ENCODE data around the gene HNRNPK. TPM values are rescaled to one million over a fixed set of nuclear protein-coding genes. Genes with fewer than 3 reads are reported as not detected.
A peak's percentile ranks its signal among the peaks of the same experiment; 100 is the strongest.
"Not testable (repeated sequence)": the region's sequence is repeated elsewhere in the genome, so short reads cannot be mapped to it uniquely, and the experiment has no call there.

The HNRNPK gene
- total RNA-seq, 4 donors from 2014 or later: 282 to 404 (median 349) TPM

DNA sequence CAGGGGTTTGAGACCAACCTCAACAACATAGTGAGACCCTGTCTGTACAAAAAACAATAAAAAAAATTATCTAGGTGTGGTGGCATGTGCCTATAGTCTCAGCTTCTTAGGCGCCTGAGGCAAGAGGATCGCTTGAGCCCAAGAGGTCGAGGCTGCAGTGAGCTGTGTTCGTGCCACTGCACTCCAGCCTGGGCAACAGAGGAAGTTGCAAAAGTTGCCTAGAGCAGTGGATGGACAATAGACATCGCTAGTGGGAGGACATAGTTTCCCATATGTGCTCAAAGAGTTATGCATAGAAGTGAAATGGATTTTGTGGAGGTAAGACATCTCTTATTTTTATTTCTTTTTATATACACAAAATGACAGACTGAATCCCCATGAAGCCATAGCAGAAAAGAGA lies 19.0 kb downstream of the HNRNPK start:
- no peak for DNase-seq (ENCODE audit: low spot score in 2 of 2)
- H3K9me3 ChIP-seq: no peaks in the 10 kb centered on the region
- H3K27me3 ChIP-seq: no peaks in the 10 kb centered on the region
- no peak overlapping the region for H3K4me3 ChIP-seq
- peaks cover 0 to 4% (median 0%) of the 10 kb centered on the region in 3 donors for H3K36me3 ChIP-seq
- H3K4me1 ChIP-seq: peaks cover 0 to 11% (median 3%) of the 10 kb centered on the region in 4 donors
- WGBS, 2 donors: 79 to 86% methylated on average over 5 of the region's 5 CpGs
- TF ChIP-seq EP300 (IDR thresholded peaks at IDR 0.05): no peak
- no peak for TF ChIP-seq POLR2A (IDR thresholded peaks at IDR 0.05)
- TF ChIP-seq, protein P1, sequence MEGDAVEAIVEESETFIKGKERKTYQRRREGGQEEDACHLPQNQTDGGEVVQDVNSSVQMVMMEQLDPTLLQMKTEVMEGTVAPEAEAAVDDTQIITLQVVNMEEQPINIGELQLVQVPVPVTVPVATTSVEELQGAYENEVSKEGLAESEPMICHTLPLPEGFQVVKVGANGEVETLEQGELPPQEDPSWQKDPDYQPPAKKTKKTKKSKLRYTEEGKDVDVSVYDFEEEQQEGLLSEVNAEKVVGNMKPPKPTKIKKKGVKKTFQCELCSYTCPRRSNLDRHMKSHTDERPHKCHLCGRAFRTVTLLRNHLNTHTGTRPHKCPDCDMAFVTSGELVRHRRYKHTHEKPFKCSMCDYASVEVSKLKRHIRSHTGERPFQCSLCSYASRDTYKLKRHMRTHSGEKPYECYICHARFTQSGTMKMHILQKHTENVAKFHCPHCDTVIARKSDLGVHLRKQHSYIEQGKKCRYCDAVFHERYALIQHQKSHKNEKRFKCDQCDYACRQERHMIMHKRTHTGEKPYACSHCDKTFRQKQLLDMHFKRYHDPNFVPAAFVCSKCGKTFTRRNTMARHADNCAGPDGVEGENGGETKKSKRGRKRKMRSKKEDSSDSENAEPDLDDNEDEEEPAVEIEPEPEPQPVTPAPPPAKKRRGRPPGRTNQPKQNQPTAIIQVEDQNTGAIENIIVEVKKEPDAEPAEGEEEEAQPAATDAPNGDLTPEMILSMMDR (IDR thresholded peaks at IDR 0.05): no peak
- H3K27ac ChIP-seq: no peak overlapping the region

DNA sequence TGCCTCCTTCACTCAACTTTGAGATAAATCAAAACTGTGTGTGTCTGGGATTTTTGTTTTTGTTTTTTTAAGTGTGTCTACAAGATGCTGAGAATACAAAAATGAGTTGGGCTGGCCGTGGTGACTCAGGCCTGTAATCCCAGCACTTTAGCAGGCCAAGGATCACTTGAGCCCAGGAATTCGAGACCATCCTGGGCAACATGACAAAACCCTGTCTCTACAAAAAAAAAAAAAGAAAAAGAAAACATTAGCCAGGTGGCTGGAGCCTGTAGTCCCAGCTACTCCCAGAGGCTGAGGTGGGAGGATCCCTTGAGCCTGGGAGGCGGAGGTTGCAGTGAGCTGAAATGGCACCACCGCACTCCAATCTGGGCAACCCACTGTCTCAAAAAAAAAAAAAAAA lies 21.0 kb downstream of the HNRNPK start:
- no peaks in the 10 kb centered on the region for H3K9me3 ChIP-seq
- no peak for DNase-seq (ENCODE audit: low spot score in 2 of 2)
- peaks cover 0 to 6% (median 0%) of the 10 kb centered on the region in 3 donors for H3K36me3 ChIP-seq
- TF ChIP-seq EP300 (IDR thresholded peaks at IDR 0.05) (no peak), POLR2A (IDR thresholded peaks at IDR 0.05) (no peak)
- TF ChIP-seq, protein P1 (IDR thresholded peaks at IDR 0.05): no peak
- H3K4me1 ChIP-seq: peaks cover 0 to 18% (median 11%) of the 10 kb centered on the region in 4 donors
- WGBS, 2 donors: 59% methylated on average over 4 of the region's 4 CpGs
- no peak overlapping the region for H3K27ac ChIP-seq
- no peaks in the 10 kb centered on the region for H3K27me3 ChIP-seq
- no peak overlapping the region for H3K4me3 ChIP-seq

DNA sequence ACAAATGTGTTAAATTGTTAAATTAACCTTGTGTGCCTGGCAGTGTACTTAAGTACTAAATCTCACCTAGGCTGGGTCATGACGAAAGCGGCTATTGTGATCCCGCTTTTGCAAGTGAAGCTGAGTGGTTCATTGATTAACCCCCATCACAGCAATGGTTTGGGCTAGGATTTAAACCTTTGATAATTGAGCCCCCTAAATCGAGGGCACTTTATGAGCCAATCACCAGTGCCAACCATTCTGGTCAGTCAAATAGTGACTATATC lies 22.8 kb downstream of the HNRNPK start:
- Histone ChIP-seq H3K4me1 (peaks cover 0 to 18% (median 11%) of the 10 kb centered on the region in 4 donors), H3K27ac (peak overlapping the region; percentile 70 to 93 (median 90)), H3K36me3 (peaks cover 0 to 23% (median 0%) of the 10 kb centered on the region in 3 donors), H3K27me3 (no peaks in the 10 kb centered on the region), H3K9me3 (no peaks in the 10 kb centered on the region), H3K4me3 (peak overlapping the region; percentile 67 to 84 (median 73))
- TF ChIP-seq, protein P1 (IDR thresholded peaks at IDR 0.05): no peak
- TF ChIP-seq EP300 (IDR thresholded peaks at IDR 0.05): no peak
- TF ChIP-seq POLR2A (IDR thresholded peaks at IDR 0.05): no peak
- no peak for DNase-seq (ENCODE audit: low spot score in 2 of 2)
- WGBS, 2 donors: 49 to 57% methylated on average over 4 of the region's 4 CpGs

DNA sequence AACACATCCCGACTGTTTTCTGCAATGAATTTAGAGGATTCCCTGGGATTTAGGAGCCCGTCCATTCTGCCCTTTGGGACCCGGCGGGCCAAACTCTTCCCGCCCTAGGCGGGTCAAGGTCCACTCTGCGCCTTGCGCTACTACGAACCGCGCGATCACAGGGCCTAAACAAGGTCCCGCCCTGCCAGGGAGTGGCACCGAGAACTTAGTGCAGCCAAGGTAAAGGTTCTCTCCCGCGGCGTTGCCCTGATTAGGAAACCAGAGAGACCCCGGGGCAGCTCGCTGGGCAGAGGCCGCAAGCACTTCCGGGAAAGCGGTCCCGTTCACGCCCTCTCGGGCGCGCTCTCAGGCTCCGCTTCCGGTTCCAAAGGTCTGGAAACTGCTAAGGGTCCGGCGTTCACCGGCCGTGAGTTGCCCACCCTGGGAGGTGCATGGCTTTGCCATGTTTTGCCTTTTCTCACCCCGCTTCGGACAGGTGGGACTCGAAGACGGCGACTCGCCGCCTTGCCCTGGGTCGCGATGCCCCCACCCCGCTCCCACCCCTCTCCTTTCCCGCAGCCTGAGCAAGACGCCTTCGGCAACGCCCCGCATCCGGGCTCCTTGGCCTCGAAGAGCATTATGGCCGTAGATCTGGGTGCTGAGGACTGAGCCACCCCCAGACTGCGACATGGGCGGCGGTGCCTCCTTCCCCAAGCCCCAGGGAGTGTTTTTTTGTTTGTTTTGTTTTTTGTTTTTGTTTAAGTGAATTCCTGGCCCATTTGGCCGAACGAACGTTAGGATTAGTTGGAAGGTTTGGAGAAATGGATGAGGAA lies 23.4 kb downstream of the HNRNPK start:
- H3K36me3 ChIP-seq: peaks cover 0 to 28% (median 0%) of the 10 kb centered on the region in 3 donors
- DNase-seq (ENCODE audit: low spot score in 2 of 2): peak; percentile 51 to 57
- H3K27ac ChIP-seq: peak overlapping the region; percentile 70 to 93 (median 90)
- WGBS, 2 donors: 1 to 5% methylated on average over 40 to 51 of the region's 57 CpGs
- TF ChIP-seq, protein P1 (IDR thresholded peaks at IDR 0.05): no peak
- TF ChIP-seq POLR2A (IDR thresholded peaks at IDR 0.05) (no peak), EP300 (IDR thresholded peaks at IDR 0.05) (peak in 1 of 2 donors; percentile 67)
- H3K4me1 ChIP-seq: peaks cover 0 to 18% (median 11%) of the 10 kb centered on the region in 4 donors
- H3K4me3 ChIP-seq: peak overlapping the region; percentile 67 to 84 (median 73)
- H3K27me3 ChIP-seq: no peaks in the 10 kb centered on the region
- H3K9me3 ChIP-seq: no peaks in the 10 kb centered on the region

DNA sequence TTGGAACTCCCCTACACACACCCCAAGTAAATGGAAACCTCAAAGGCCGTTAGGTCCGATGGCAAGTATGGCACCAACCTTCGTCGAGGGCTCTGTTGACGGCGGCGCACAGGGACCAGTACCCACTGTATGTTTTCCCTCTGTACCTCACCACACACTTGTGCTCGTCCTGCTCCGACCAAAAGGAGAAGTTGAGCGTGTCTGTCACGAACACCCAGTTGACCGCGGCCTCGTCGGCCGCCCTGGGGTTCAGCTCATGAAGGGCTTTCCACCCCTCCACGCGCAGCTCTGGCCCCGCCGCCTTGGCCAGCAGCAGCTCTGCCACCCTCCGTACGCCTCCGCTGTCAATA lies 24.0 kb downstream of the HNRNPK start:
- H3K9me3 ChIP-seq: no peaks in the 10 kb centered on the region
- no peaks in the 10 kb centered on the region for H3K27me3 ChIP-seq
- peak in 1 of 2 donors; percentile 23 for DNase-seq (ENCODE audit: low spot score in 2 of 2)
- H3K27ac ChIP-seq: peak overlapping the region; percentile 70 to 93 (median 90)
- peaks cover 0 to 34% (median 0%) of the 10 kb centered on the region in 3 donors for H3K36me3 ChIP-seq
- TF ChIP-seq EP300 (IDR thresholded peaks at IDR 0.05) (no peak), POLR2A (IDR thresholded peaks at IDR 0.05) (no peak)
- TF ChIP-seq, protein P1 (IDR thresholded peaks at IDR 0.05): no peak
- peak overlapping the region; percentile 67 to 84 (median 73) for H3K4me3 ChIP-seq
- peaks cover 0 to 18% (median 11%) of the 10 kb centered on the region in 4 donors for H3K4me1 ChIP-seq
- WGBS, 2 donors: 11 to 14% methylated on average over 20 to 23 of the region's 23 CpGs

DNA sequence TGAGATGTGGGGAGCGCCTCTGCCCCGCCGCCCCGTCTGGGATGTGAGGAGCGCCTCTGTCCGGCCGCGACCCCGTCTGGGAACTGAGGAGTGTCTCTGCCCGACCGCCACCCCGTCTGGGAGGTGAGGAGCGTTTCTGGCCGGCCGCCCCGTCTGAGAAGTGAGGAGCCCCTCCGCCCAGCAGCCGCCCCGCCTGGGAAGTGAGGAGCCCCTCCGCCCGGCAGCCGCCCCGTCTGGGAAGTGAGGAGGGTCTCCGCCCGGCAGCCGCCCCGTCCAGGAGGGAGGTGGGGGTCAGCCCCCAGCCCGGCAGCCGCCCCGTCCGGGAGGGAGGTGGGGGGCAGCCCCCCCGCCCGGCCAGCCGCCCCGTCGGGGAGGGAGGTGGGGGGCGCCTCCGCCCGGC lies 31.9 kb downstream of the HNRNPK start:
- H3K36me3 ChIP-seq: peaks cover 0 to 82% (median under 1%) of the 10 kb centered on the region in 3 donors
- 94 to 97% methylated on average over 14 to 23 of the region's 39 CpGs for WGBS, 2 donors
- H3K4me3 ChIP-seq: not testable (repeated sequence)

More for the DNA sequence above, 31.9 kb downstream of the HNRNPK start:
- DNase-seq (ENCODE audit: low spot score in 2 of 2); H3K4me1 ChIP-seq; H3K27me3 ChIP-seq; H3K27ac ChIP-seq; H3K9me3 ChIP-seq: not testable (repeated sequence)

All from tibial nerve (tissue), 4 donors.